GM11168 (cell line): ENCODE results near the gene NR1D1.

Experiments
- in situ Hi-C: fragments of 300-500 bp; cut with MboI; formaldehyde crosslinking; loops from one replicate; pipeline ENCODE4 v1.12.0; 2022; ENCODE audit warnings: low sequenced_read_pairs; ENCODE audit not compliant: unreplicated experiment

Gene NR1D1

DNA sequence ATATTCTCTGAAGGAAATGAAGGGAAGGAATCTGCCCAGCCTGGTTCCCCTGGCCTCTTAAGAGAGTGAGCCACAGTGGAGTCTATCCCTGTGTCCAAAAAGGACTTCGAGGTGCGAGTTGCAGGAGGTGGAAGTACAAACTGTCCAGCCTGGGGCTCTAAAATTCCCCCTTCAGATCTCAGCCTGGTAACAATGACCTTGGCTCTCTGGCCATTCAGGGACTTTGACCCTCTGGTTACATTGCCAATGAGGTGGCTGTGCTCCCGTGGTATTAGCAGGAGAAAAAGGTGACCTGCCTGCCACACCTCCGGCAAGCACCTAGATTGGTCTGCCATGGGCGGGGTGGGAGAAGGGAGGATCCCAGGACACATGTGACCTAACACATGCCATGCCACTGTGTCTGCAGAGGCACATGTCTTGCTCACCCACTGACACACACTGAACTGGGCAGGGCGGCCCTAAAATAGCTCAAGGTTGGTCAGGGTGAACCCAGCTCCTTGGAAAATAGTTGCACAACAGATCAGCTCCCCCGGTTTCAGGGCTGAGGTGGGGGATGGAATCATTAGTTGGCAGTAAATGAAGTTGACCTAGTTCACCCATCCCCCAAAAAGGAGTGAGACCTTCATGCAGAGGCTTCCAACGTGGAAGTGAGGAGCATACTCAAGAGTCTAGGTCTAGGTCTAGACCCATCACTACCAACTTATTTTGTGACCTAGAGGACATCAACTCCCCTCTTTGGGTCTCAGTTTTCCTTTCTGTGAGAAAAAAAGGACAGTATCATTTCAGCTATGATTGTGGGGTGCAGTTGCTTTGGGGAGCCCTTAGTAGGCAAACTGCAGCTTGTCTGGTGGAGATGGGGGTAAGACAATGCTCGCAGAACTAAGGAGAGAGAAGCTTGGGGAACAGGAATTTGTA, 2.2 kb downstream of the NR1D1 start:
- in situ Hi-C loops: no loop called here

DNA sequence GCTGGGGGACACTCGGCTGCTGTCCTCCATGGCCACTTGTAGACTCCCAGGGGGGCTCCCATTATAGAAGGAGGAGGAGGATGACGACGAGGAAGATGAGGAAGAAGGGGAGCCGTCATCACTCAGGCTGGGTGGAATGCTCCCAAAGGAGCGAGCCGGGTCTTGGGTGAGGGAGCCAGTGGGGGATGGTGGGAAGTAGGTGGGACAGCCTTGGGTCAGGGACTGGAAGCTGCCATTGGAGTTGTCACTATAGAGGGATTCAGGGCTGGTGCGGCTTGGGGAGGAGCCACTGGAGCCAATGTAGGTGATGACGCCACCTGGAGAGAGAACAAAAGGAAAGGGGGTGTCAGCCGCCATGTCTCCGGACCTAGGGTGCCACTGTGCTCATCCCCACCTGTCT, 3.3 kb downstream of the NR1D1 start:
- in situ Hi-C loops: no loop called here

GRCh38 chr17:40095944-40096791, 4.2 kb downstream of the NR1D1 start:
- in situ Hi-C loops: no loop called here

DNA sequence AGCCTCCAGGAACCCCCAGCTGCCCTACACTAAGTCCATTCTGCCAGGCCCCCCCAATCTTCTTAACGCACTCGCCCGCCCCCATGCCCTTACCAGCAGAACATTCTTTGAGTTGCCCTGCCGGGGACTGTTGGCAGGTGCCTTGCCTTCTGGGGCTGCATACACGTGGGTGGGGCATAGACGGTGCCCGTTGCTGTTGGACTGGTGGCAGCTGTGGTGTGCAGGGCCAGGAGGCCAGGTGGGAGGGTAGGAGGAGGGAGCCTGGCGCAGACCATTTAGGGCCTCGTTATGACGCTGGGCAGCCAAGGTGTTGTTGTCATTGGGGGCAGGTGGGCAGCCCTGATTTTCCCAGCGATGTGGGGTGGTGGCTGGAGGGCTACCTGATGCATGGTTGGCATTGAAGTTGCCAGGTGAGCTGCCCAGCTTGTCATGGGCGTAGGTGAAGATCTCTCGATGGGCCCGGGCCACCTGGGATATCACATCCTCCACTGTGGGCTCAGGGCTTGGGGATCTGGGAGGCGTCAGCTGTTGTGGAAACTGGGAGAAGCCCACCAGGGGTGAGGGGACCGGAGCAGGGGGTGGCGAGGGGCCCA, 4.9 kb downstream of the NR1D1 start:
- in situ Hi-C loops: no loop called here

DNA sequence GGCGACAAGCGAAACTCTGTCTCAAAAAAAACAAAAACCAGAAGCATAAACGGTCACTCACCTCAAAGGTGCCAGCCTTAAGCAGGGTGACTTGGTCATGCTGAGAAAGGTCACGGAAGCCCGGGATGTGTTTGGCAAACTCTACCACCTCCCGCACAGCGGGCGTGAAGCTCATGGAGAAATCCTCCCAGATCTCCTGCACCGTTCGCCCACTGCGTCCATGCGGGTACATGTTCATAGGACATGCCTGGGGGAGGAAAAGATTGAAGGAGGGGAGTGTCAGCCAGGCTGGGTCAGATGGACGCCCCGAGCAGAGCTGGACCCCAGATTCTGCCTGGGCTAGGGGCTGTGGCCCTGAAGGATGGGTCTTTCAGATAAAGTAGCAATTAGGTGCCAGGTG, 5.5 kb downstream of the NR1D1 start:
- in situ Hi-C loops: no loop called here

- in situ Hi-C loops: no loop called here
Observed at GRCh38 chr17:40093580-40094201, 6.7 kb downstream of the NR1D1 start.

GRCh38 chr17:40093005-40093579, 7.3 kb downstream of the NR1D1 start:
- in situ Hi-C loops: no loop called here

- in situ Hi-C loops: no loop called here
Observed at GRCh38 chr17:40092581-40092980, 7.8 kb downstream of the NR1D1 start.

GRCh38 chr17:40091691-40092397, 8.5 kb downstream of the NR1D1 start:
- in situ Hi-C loops: no loop called here

GRCh38 chr17:40090237-40091119, 9.9 kb downstream of the NR1D1 start:
- in situ Hi-C loops: no loop called here

DNA sequence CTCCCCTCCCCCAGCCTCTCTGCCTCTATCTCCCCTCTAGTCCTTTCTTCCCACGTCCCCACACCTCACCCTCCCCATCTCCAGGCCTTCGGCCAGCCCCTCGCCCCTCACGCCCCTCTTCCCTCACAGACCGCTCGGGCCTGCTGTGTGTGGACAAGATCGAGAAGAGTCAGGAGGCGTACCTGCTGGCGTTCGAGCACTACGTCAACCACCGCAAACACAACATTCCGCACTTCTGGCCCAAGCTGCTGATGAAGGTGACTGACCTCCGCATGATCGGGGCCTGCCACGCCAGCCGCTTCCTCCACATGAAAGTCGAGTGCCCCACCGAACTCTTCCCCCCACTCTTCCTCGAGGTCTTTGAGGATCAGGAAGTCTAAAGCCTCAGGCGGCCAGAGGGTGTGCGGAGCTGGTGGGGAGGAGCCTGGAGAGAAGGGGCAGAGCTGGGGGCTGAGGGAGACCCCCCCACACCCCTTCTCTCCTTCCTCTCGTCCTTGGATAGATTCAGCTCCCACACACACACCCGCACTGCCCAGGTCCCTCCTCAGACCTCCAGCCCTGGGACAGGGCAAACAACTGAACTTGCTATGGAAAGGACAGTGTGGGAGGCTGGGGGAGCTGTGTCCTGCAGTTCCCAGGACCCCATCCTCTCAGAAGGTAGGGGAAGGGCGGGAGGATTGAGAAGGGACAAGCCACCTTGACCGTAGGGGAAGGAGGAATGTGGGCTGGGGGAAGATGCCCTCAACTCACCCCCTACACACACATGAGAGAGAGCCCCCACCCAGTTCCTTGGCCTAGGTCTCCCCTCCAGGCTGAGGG, 11.1 kb downstream of the NR1D1 start:
- in situ Hi-C loops: no loop called here

- in situ Hi-C loops: no loop called here
Observed at GRCh38 chr17:40087903-40088718, 12.3 kb downstream of the NR1D1 start.

DNA sequence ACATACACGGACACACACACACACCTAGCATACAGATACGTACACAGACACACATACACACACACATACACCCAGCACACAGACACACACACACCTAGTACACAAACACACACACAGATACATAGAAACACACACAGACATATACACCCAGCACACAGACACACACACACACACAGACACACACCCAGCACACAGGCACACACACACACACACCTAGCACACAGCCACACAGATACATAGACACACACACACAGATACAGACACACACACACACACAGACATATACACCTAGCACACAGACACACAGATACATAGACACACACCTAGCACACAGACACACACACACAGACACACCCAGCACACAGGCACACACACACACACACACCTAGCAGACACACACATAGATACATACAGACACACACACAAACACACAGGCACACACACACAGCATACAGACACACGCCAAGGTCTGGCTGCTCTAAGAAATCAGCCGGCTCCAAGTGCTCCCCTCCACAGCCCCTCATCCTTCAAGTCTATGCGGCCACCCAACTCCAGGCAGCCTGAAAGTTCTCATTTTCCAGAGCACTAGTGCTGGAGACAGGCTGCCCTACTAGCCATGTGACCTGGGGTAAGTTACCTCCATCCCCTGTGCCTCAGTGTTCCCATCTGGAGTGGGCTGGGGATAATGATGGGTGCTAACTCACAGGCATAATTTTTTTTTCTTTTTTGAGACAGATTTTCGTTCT, 13.2 kb downstream of the NR1D1 start:
- in situ Hi-C loops: no loop called here

DNA sequence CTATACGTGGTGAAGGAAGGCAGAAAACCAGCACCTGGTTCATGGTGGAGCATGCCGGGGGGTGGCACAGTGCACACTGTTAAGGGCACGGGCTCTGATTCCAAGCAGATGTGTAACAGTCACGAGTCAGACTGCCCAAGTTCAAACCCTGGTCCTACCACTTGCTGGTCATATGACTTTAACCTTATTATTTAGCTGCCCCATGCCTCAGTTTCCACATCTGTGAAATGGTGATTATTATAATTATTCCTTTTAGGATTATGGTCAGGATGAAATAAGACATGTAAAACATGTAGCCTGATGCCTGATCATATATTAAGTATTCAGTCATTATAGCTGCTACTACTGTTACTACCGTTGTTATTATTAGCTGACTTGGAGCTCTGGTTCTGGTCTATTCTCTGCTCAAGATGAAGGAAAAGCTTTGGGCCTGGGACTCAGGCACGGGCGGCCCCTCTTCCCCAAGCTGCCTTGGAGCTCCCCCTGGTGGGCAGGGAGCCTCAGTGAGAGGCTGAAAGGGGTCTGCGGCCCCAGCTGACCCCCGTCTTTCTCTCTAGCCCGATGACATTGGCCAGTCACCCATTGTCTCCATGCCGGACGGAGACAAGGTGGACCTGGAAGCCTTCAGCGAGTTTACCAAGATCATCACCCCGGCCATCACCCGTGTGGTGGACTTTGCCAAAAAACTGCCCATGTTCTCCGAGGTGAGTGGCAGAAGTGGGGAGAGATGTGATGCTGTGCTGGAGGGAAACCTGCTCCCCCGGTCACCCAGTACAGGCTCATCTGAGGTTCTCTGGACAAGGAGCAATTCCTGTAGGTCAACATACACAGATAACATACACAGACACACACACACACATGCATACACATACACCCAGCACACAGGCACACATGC, 14.0 kb downstream of the NR1D1 start:
- in situ Hi-C loops: no loop called here

DNA sequence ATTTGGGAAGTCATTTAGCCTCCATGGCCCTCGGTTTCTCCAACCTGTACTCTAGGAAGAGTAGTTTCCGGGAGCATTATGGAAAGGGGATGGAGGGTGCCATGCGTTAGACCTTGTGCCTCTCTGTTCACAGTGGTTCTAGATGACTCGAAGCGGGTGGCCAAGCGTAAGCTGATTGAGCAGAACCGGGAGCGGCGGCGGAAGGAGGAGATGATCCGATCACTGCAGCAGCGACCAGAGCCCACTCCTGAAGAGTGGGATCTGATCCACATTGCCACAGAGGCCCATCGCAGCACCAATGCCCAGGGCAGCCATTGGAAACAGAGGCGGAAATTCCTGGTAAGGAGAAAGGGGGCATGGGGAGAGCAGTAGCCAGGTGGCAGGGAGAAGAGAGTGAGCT, 15.9 kb downstream of the NR1D1 start:
- in situ Hi-C loops: no loop called here
